ENCODE data around the gene MMP24OS. TPM values are rescaled to one million over a fixed set of nuclear protein-coding genes. Genes with fewer than 3 reads are reported as not detected.

MMP24OS gene
- total RNA-seq, 1 donor from 2014 or later = 2.9 TPM

DNA sequence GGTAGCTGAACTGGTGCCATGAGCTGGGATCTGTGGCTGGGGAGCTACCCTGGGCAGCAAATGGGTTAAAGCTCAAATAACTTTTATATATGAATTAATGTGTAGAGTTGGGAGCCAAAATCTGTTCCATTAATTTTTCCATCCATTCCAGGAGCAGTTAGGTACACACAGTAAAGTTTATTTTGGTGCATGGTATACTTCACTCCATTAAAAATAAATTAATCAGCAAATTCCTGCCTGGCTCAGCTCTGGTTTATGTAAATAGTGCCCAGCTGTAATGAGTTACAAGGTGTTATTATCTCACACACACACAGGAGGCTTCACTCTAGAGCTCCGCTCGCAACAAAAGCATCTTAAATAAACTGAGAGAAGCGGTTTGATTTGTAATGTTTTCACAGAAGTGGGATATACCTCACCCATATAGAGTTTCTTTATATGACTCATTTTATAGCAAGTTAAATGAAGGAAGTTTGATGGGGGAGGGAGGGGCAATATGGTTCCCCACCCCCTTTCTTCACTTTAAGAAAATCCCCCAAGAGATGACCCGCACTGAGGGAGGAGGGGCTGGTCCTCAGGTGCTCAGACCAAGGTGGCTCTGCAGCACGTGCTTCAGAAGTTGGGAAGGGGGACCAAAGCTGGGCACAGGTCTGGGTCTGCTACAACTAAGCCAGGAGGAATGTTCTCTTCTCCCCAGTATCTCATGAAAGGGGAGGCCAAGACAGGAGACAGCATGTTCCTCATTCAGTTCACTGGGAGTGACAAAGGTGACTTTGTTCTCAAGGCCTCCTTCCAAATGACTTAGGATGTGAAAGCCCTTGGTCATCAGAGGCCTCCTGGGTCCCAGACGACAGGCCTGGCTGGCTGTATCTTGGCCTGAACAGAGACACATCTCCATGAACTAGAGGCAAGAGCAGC lies 24.8 kb upstream of the MMP24OS start:
- Histone ChIP-seq H3K27ac (no peak overlapping the region), H4K20me1 (ENCODE audit: low read depth) (no peaks in the 10 kb centered on the region), H3K4me3 (no peak overlapping the region), H3K27me3 (no peaks in the 10 kb centered on the region), H3K36me3 (no peaks in the 10 kb centered on the region), H3K4me1 (no peaks in the 10 kb centered on the region), H3K9me3 (ENCODE audit: low read depth) (no peaks in the 10 kb centered on the region), H2AFZ (replicated peaks) (no peak overlapping the region), H3K79me2 (ENCODE audit: low read depth) (no peaks in the 10 kb centered on the region), H3K4me2 (no peak overlapping the region), H3F3A (ENCODE audit: low read depth) (no peaks in the 10 kb centered on the region), H3K9ac (no peak overlapping the region)
- Mint-ChIP-seq H3K27me3 (ENCODE audit: insufficient read depth, low read depth) (no peaks in the 10 kb centered on the region), H3K4me3 (no peak overlapping the region), H3K9me3 (no peaks in the 10 kb centered on the region), H3K4me1 (peaks cover 3% of the 10 kb centered on the region), H3K36me3 (peaks cover 5% of the 10 kb centered on the region), H3K27ac (no peak overlapping the region)
- no peak for DNase-seq (ENCODE audit: low spot score)
- TF ChIP-seq EZH2 (IDR thresholded peaks at IDR 0.05) (no peak), EZH2phosphoT487 (IDR thresholded peaks at IDR 0.05) (no peak)
- TF ChIP-seq, protein P1, sequence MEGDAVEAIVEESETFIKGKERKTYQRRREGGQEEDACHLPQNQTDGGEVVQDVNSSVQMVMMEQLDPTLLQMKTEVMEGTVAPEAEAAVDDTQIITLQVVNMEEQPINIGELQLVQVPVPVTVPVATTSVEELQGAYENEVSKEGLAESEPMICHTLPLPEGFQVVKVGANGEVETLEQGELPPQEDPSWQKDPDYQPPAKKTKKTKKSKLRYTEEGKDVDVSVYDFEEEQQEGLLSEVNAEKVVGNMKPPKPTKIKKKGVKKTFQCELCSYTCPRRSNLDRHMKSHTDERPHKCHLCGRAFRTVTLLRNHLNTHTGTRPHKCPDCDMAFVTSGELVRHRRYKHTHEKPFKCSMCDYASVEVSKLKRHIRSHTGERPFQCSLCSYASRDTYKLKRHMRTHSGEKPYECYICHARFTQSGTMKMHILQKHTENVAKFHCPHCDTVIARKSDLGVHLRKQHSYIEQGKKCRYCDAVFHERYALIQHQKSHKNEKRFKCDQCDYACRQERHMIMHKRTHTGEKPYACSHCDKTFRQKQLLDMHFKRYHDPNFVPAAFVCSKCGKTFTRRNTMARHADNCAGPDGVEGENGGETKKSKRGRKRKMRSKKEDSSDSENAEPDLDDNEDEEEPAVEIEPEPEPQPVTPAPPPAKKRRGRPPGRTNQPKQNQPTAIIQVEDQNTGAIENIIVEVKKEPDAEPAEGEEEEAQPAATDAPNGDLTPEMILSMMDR (IDR thresholded peaks at IDR 0.05) = no peak

DNA sequence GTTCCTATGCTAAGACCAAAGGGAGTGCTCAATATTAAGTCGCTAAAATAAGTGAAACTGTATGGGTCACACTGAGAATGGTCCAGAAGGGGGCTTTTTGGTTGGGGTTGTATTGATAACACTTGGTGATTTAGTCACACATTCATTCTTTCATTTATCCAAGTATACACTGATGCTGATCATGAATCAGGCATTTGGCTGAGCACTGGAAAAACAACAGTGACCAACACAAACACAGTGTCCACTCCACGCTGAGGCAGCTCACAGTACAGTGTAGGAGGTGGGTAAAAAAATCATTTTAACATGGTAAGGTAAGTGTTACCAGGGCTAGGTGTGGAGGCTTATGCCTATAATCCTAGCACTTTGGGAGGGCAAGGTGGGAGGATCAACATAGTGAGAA lies 23.5 kb upstream of the MMP24OS start:
- no peak for TF ChIP-seq EZH2phosphoT487 (IDR thresholded peaks at IDR 0.05)
- peaks cover 3% of the 10 kb centered on the region for H3K4me1 Mint-ChIP-seq
- peaks cover 5% of the 10 kb centered on the region for H3K36me3 Mint-ChIP-seq

DNA sequence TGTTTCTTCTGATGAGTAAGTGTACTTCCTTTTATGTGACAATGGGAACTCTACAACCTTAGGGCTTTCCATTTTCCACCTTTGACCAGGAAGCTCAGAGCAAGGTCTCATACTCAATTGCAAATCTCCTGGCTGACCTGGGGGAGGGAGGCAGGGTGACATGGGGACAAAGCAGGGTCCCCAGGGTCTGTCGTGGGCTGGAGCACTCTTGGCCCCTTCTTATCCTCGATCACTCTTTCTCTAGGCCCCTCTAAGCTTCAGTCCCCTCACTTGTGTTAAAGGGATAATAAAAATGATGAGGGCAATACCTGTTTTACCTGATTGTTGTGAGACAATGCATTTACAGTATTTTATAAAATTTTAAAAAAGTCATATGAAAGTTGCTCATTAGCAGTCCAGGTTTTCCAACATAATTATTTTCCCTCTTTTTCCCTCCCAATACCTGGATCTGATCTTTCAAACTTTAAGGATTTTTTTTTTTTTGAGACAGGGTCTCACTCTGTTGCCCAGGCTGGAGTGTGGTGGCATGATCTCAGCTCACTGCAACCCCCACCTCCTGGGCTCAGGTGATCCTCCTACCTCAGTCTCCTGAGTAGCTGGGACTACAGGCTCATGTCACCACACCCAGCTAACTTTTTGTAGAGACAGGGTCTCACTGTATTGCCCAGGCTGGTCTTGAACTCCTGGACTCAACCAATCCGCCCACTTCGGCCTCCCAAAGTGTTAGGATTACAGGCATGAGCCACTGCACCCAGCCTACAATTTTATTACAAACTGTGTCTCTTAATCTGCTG lies 22.7 kb upstream of the MMP24OS start:
- TF ChIP-seq EZH2phosphoT487 (IDR thresholded peaks at IDR 0.05) (no peak), EZH2 (IDR thresholded peaks at IDR 0.05) (no peak)
- TF ChIP-seq, protein P1 (IDR thresholded peaks at IDR 0.05) = no peak
- Histone ChIP-seq H3K27me3 (no peaks in the 10 kb centered on the region), H3K4me2 (no peak overlapping the region), H4K20me1 (ENCODE audit: low read depth) (no peaks in the 10 kb centered on the region), H3K4me1 (no peaks in the 10 kb centered on the region), H2AFZ (replicated peaks) (no peak overlapping the region), H3K9ac (no peak overlapping the region), H3K4me3 (no peak overlapping the region), H3K9me3 (ENCODE audit: low read depth) (no peaks in the 10 kb centered on the region), H3K27ac (no peak overlapping the region), H3K79me2 (ENCODE audit: low read depth) (no peaks in the 10 kb centered on the region), H3K36me3 (no peaks in the 10 kb centered on the region), H3F3A (ENCODE audit: low read depth) (no peaks in the 10 kb centered on the region)
- no peaks in the 10 kb centered on the region for H3K9me3 Mint-ChIP-seq
- peaks cover 2% of the 10 kb centered on the region for H3K27me3 Mint-ChIP-seq (ENCODE audit: insufficient read depth, low read depth)
- DNase-seq (ENCODE audit: low spot score) = no peak
- H3K4me1 Mint-ChIP-seq = no peaks in the 10 kb centered on the region
- no peak overlapping the region for H3K27ac Mint-ChIP-seq
- H3K36me3 Mint-ChIP-seq = peaks cover 4% of the 10 kb centered on the region
- H3K4me3 Mint-ChIP-seq = no peak overlapping the region

More for the DNA sequence above, 23.5 kb upstream of the MMP24OS start:
- no peak for DNase-seq (ENCODE audit: low spot score)
- Mint-ChIP-seq H3K27me3 (ENCODE audit: insufficient read depth, low read depth) (no peaks in the 10 kb centered on the region), H3K9me3 (no peaks in the 10 kb centered on the region), H3K4me3 (no peak overlapping the region), H3K27ac (no peak overlapping the region)
- H4K20me1 ChIP-seq (ENCODE audit: low read depth) = no peaks in the 10 kb centered on the region
- H3K9ac ChIP-seq = no peak overlapping the region
- H3K9me3 ChIP-seq (ENCODE audit: low read depth) = no peaks in the 10 kb centered on the region
- H3K4me3 ChIP-seq = no peak overlapping the region
- no peaks in the 10 kb centered on the region for H3K27me3 ChIP-seq
- no peaks in the 10 kb centered on the region for H3K4me1 ChIP-seq
- no peak overlapping the region for H3K27ac ChIP-seq
- no peak overlapping the region for H3K4me2 ChIP-seq
- H2AFZ ChIP-seq (replicated peaks) = no peak overlapping the region
- no peaks in the 10 kb centered on the region for H3F3A ChIP-seq (ENCODE audit: low read depth)
- no peaks in the 10 kb centered on the region for H3K79me2 ChIP-seq (ENCODE audit: low read depth)
- no peaks in the 10 kb centered on the region for H3K36me3 ChIP-seq

All from neural progenitor cell (in vitro differentiated cells).